ENCODE data around the gene THUMPD3. TPM values are rescaled to one million over a fixed set of nuclear protein-coding genes. Genes with fewer than 3 reads are reported as not detected.

Gene THUMPD3
- total RNA-seq, 1 donor from 2014 or later, result 34.8 TPM

GRCh38 chr3:9347887-9348286, 15.0 kb upstream of the THUMPD3 start:
- no peaks in the 10 kb centered on the region for H3K9me3 ChIP-seq
- no peak for TF ChIP-seq CTCF (IDR thresholded peaks at IDR 0.05)
- no peaks in the 10 kb centered on the region for H3K27me3 ChIP-seq
- no peak overlapping the region for H3K4me3 ChIP-seq
- no peaks in the 10 kb centered on the region for H3K36me3 ChIP-seq
- H3K4me1 ChIP-seq, result no peaks in the 10 kb centered on the region
- ATAC-seq, result no peak
- intact Hi-C loops (cut with DNase I), result no loop called here
- H3K27ac ChIP-seq, result no peak overlapping the region
- DNase-seq, result no peak

GRCh38 chr3:9349321-9350117, 13.3 kb upstream of the THUMPD3 start:
- Histone ChIP-seq H3K36me3 (no peaks in the 10 kb centered on the region), H3K4me1 (peaks cover 3% of the 10 kb centered on the region), H3K27me3 (no peaks in the 10 kb centered on the region), H3K4me3 (no peak overlapping the region), H3K27ac (peak overlapping the region; percentile 6), H3K9me3 (no peaks in the 10 kb centered on the region)
- DNase-seq (no peak), ATAC-seq (no peak)
- TF ChIP-seq CTCF (IDR thresholded peaks at IDR 0.05), result no peak
- intact Hi-C loops (cut with DNase I), result no loop called here

- no peak for DNase-seq
- intact Hi-C loops (cut with DNase I), result no loop called here
These were observed 11.1 kb upstream of the THUMPD3 start for GRCh38 chr3:9351709-9352126.

GRCh38 chr3:9352917-9353752, 9.7 kb upstream of the THUMPD3 start:
- Histone ChIP-seq H3K4me1 (peaks cover 3% of the 10 kb centered on the region), H3K36me3 (no peaks in the 10 kb centered on the region), H3K9me3 (no peaks in the 10 kb centered on the region), H3K4me3 (no peak overlapping the region), H3K27me3 (no peaks in the 10 kb centered on the region), H3K27ac (no peak overlapping the region)
- peak; percentile 89 for TF ChIP-seq CTCF (IDR thresholded peaks at IDR 0.05)
- DNase-seq, result peak; percentile 69
- peak; percentile 93 for ATAC-seq
- intact Hi-C loops (cut with DNase I), result no loop called here

More at GRCh38 chr3:9351709-9352126, 11.1 kb upstream of the THUMPD3 start:
- Histone ChIP-seq H3K9me3 (no peaks in the 10 kb centered on the region), H3K27ac (no peak overlapping the region), H3K4me3 (no peak overlapping the region), H3K27me3 (no peaks in the 10 kb centered on the region), H3K36me3 (no peaks in the 10 kb centered on the region), H3K4me1 (peaks cover 3% of the 10 kb centered on the region)
- ATAC-seq, result peak; percentile 22
- no peak for TF ChIP-seq CTCF (IDR thresholded peaks at IDR 0.05)

GRCh38 chr3:9361691-9362388, 1.0 kb upstream of the THUMPD3 start:
- Histone ChIP-seq H3K36me3 (peaks cover 19% of the 10 kb centered on the region), H3K9me3 (no peaks in the 10 kb centered on the region), H3K27me3 (no peaks in the 10 kb centered on the region), H3K4me1 (peaks cover 11% of the 10 kb centered on the region), H3K4me3 (peak overlapping the region; percentile 74), H3K27ac (peak overlapping the region; percentile 89)
- intact Hi-C loops (cut with DNase I), result no loop called here
- ATAC-seq, result no peak
- no peak for DNase-seq
- TF ChIP-seq CTCF (IDR thresholded peaks at IDR 0.05), result no peak

Data from upper lobe of right lung (tissue), 1 donor.